NCI-H345 treated with DMSO at 0.1 percent for 48 hours (cell line): Measurements from ENCODE around the gene SLC6A5.

Experiments
- DNase-seq: peaks from one replicate; lab custom pipeline; 2025; ENCODE audit not compliant: unreplicated experiment; lab: John Stamatoyannopoulos, UW

The SLC6A5 gene

DNA sequence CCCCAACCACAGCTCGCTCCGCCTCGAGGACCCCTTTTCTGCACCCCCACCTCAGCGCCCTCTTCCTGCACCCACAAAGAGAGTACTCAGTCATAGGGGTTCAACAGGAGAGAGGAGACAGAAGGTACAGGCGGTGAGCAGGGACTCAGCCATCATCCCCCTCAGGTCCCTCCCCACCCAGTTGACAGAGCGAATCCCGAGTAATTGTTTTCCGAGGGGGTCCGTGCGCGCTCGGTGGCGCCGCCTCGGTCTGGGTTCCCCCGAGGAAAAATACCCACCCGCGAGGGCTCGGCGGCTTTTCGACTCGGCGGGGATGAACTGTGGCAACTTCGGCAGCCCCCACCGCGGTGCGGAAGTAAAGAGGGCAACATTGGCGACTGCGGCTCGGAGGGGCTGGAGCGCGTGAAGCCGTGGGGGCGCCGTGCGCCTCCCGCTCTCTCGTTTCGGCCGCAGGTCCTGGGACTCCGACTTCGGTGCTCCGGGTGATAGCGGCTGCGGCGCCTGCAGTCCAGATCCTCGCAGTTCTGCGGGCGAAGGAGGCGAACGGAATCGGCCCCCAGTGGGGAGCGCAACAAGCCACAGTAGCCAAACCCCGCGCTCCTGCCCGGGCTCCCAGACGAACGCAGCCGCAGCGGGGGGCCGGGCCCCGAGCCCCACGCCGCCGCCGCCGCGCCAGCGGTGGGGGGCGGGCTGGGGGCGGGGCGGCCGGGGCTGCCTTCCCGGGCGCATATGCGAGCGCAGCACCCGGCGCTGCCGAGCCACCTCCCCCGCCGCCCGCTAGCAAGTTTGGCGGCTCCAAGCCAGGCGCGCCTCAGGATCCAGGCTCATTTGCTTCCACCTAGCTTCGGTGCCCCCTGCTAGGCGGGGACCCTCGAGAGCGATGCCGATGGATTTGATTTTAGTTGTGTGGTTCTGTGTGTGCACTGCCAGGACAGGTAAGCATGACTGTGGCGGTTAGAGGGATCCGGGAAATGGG lies 69.7 kb downstream of the SLC6A5 start, which contains the start of gene NELL1:
NELL1 (plus strand) TSS at position 743 of the 976 bp plus-strand sequence.
- peak; percentile 45 for DNase-seq

DNA sequence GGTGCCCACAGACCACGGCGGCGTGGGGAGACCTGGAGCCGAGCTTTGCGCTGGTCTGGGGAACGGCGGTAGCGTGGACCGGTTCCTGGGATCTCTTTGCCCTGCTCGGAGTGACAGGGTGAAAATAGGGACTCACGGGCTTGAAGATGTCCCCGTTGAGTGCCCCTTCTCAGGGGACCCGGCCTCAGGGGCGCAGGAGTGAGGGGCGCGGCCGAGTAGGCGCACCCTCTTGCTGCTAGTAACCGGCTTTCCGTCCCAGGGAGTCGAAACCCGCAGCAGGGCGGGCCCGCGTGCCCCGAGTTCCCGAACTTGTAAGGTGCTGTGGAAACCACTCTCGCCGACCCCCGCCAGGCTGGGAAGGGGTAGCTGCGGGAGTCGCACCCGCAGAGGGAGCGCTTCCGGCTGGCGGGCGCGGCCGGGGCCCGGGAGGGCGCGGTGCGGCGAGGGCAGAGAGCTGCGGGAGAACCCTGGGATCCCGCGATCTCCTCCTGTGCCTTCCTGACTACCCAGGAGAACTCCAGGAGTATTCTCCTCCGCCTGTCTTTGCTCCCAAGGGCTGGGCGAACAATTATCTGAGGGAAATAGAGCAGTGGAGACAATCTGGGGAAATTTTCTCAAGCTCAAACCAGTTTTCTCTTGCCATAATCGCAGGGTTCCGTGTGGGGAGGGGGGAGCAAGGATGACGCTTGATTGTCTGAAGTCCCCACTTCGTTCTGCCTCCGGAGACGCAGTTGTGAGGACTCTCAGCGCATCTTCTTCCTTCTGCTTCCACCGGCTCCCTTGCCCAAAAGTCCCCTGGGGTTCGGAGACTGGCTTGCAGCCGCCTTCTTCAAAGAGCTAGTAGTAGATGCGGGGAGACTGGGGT lies 70.6 kb downstream of the SLC6A5 start:
- no peak for DNase-seq

DNA sequence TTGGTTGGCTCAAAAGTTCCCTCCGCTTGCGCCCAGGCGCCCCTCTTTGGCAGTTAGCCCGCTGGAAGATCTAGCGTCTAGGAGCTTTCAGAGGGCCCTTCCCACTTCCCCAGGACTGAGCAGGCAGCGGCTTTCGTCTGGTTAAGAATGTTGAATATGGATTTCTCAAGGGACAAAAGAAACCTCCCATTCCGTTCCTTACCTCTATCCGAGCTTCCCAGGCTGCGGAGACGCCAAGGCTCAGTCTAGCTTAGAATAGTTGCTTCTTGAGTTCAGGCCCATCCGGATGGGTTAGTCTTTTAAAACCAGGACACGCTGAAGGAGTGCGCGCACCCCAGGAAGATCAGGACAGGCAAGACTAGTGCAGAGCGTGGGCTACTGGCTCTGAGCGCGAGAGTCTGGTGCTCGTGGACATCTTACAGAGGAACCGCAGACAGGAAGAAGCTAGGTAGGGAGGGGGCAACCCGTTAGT lies 71.6 kb downstream of the SLC6A5 start:
- DNase-seq: no peak

DNA sequence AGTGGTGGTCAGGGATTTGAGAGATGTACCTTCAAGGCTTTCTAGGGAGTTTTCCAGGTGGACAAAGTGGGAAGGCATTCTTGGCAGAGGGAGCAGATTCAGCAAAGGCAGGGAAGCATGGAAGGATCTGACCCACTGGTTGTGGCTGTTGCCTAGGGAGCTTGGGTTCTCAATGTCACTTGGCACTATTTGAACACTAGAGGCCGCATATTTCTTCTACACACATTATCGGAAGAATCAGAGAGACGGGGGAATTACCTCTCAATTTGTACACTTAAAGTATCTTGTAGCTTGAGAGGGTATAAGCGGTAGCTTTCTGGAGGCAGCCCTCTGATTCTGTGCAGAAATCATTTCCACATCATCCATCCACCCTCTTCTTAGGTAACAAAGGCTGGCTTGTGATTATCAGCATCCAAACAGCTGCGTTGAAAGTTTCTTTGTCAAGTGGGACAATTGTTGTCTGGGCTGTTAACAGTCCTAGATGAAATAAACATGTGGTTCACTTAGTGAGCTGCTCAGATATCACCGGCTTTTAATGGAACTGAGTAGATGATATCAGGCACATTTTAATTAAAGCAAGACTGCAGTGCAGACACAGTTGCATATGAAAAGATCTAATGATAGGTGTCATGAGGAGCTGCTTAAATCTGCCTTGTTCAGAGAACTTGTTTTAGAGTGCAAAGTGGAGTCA lies 72.6 kb downstream of the SLC6A5 start:
- peak; percentile 76 for DNase-seq

DNA sequence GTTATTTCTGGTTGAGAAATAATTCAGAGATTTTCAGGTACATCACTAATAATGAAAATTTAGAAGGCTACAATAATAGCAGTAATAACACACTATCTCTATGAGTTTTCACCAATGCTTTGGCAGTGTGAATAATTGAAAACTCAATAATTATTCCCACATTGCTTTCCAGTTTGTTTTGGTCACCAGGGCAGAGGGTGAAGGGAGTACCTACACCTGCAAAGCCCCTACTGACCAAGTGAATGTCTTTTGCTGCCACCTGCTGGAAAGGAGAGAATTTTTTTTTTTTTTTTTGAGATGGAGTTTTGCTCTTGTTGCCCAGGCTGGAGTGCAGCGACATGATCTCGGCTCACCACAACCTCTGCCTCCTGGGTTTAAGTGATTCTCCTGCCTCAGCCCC lies 73.2 kb downstream of the SLC6A5 start:
- DNase-seq: peak; percentile 40

DNA sequence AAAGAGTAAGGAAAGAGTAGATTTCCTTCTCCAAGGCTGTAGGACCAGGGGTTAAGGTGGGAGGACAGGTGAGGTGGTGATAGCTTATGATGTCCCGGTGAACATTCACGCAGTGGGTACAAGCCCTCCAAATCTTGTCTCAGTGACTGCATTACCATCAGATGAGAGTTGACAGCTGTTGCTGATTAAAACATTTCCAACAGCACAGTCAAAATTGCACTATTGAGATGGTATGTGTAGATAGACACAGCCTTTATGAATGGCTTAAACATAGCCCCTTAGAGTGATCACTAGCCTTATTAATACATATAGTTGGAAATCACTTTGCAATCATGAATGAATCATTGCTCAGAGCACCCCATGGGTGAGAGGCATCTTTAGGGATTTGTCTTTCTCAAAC lies 77.2 kb downstream of the SLC6A5 start:
- DNase-seq: no peak

DNA sequence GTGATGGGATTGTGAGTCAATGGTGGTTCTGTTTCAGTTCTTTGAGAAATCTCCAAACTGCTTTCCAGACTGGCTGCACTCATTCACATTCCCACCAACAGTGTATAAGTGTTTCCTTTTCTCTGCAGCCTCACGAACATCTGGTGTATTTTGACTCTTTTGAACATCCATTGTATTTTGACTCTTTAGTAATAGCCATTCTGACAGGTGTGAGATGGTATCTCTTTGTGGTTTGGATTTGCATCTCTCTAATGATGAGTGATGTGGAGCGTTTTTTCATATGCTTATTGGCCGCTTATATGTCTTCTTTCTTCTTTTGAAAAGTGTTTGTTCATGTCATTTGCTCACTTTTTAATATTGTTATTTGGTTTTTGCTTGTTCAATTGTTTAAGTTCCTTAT lies 89.4 kb downstream of the SLC6A5 start:
- DNase-seq: no peak

DNA sequence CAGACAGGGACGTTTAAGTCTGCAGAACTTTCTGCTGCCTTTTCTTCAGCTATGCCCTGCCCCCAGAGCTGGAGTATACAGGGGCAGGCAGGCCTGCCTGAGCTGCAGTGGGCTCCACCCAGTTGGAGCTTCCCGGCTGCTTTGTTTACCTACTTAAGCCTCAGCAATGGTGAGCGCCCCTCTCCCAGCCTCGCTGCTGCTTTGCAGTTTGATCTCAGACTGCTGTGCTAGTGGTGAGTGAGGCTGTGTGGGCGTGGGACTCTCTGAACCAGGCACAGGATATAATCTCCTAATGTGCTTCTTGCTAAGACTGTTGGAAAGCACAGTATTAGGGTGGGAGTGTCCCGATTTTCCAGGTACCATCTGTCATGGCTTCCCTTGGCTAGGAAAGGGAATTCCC lies 108.5 kb downstream of the SLC6A5 start:
- DNase-seq: no peak
